GM12801 (cell line): ENCODE data around the gene VPS45.

Experiments used
- CTCF ChIP-seq: IDR thresholded peaks from one replicate; pipeline ENCODE4 v1.5.1; 2011; ENCODE audit warnings: control low read depth; ENCODE audit not compliant: insufficient read length; ENCODE audit errors: extremely low read depth

Gene VPS45

GRCh38 chr1:150034336-150034735, 33.2 kb upstream of the VPS45 start:
- no peak for TF ChIP-seq CTCF

- no peak for TF ChIP-seq CTCF
Observed at GRCh38 chr1:150049926-150050325, 17.6 kb upstream of the VPS45 start.

- no peak for TF ChIP-seq CTCF
Observed at GRCh38 chr1:150051089-150051373, 16.5 kb upstream of the VPS45 start.

GRCh38 chr1:150053926-150054325, 13.7 kb upstream of the VPS45 start:
- TF ChIP-seq CTCF: no peak

GRCh38 chr1:150056407-150056806, 11.2 kb upstream of the VPS45 start:
- no peak for TF ChIP-seq CTCF

GRCh38 chr1:150060260-150060659, 7.3 kb upstream of the VPS45 start:
- TF ChIP-seq CTCF: no peak

- no peak for TF ChIP-seq CTCF
Observed at GRCh38 chr1:150061632-150062101, 5.9 kb upstream of the VPS45 start.

GRCh38 chr1:150062113-150062512, 5.5 kb upstream of the VPS45 start:
- no peak for TF ChIP-seq CTCF
